Kidney (tissue), 14 donors: ENCODE results near the gene ZBTB26. TPM values are rescaled to one million over a fixed set of nuclear protein-coding genes. Genes with fewer than 3 reads are reported as not detected.
A peak's percentile ranks its signal among the peaks of the same experiment; 100 is the strongest.

Experiments used
- DNase-seq, 5 donors: peaks; one replicate each; pipeline ENCODE4 v3.0.0-alpha.2; 2013 to 2020
- FAIRE-seq: peaks from 2 replicates; lab custom pipeline; 2012; peaks lifted over from hg19 to GRCh38; lab: Jason Lieb, UNC
- H3K27ac ChIP-seq, 2 donors: one replicate each; pipeline ENCODE4 v1.7.0; 2013; ENCODE audit warnings: low read depth in 2 of 2, low read length in 2 of 2, inconsistent platforms in 1 of 2
- H3K27me3 ChIP-seq: one replicate; pipeline ENCODE4 v1.7.1; 2013; ENCODE audit warnings: low read length, inconsistent platforms; ENCODE audit not compliant: control insufficient read depth, insufficient read depth
- H3K36me3 ChIP-seq, 3 donors: one replicate each; pipeline versions ENCODE4 v1.7.0 to v1.7.1; 2013; ENCODE audit warnings: low read length in 3 of 3, control low read depth in 1 of 3, inconsistent platforms in 1 of 3; ENCODE audit not compliant: insufficient read depth in 3 of 3, control insufficient read depth in 2 of 3
- H3K4me1 ChIP-seq, 3 donors: one replicate each; pipeline versions ENCODE4 v1.7.0 to v1.7.1; 2013; ENCODE audit warnings: low read length in 3 of 3, inconsistent platforms in 1 of 3, low read depth in 1 of 3; ENCODE audit not compliant: control insufficient read depth in 2 of 3, insufficient read depth in 2 of 3
- H3K4me3 ChIP-seq, 3 donors: one replicate each; pipeline versions ENCODE4 v1.7.0 to v1.8.1; 2013; ENCODE audit warnings: low read length in 3 of 3, control low read depth in 1 of 3, inconsistent platforms in 1 of 3
- H3K9ac ChIP-seq, 3 donors: one replicate each; pipeline versions ENCODE4 v1.7.0 to v1.7.1; 2013; ENCODE audit warnings: low read length in 3 of 3, control low read depth in 1 of 3, inconsistent platforms in 1 of 3
- H3K9me3 ChIP-seq, 3 donors: one replicate each; pipeline versions ENCODE4 v1.7.0 to v1.7.1; 2013; ENCODE audit warnings: low read length in 3 of 3, control low read depth in 1 of 3, inconsistent platforms in 1 of 3; ENCODE audit not compliant: control insufficient read depth in 2 of 3, insufficient read depth in 1 of 3
- intact Hi-C: fragments of 100-400 bp; cut with DNase I; formaldehyde crosslinking; loops from one replicate; pipeline ENCODE4 v1.11.1; 2022
- polyA plus RNA-seq: library from polyadenylated mRNA; stranded (reverse); fragments of 350-450 nt; fragmentation: Illumina TruSeq; extraction: RNeasy Lipid Tissue Mini Kit (QIAGEN cat#74804); gene quantifications from one replicate; pipeline ENCODE4 v1.2.3, GENCODE V29; 2014; ENCODE audit warnings: low read depth, low replicate concordance; ENCODE audit not compliant: insufficient read depth
- total RNA-seq: library from RNA; stranded (reverse); fragmentation: NEBNext Ultra II Directional; extraction: Animal tissue kit (Norgen Biotek cat#: 25700); gene quantifications from one replicate; pipeline ENCODE4 v1.2.1, GENCODE V29; 2021
- TF ChIP-seq, protein P1 (sequence below): IDR thresholded peaks from 3 replicates; pipeline ENCODE4 v1.5.1; 2012; ENCODE audit warnings: mild to moderate bottlenecking, moderate library complexity, borderline replicate concordance; ENCODE audit not compliant: insufficient read depth; ENCODE audit errors: extremely low read depth
- donor health status: control.
- donor health status: control.
- donor health status: control.
- donor health status: control.
- donor health status: control.
- donor health status: DM: yes; HTN: yes; CAD: no.
- donor health status: Normal renal cell carcinoma (clear cell type).

Gene ZBTB26
- total and polyA plus RNA-seq, 2 donors from 2014 or later: 3.4 to 8.2 TPM

DNA sequence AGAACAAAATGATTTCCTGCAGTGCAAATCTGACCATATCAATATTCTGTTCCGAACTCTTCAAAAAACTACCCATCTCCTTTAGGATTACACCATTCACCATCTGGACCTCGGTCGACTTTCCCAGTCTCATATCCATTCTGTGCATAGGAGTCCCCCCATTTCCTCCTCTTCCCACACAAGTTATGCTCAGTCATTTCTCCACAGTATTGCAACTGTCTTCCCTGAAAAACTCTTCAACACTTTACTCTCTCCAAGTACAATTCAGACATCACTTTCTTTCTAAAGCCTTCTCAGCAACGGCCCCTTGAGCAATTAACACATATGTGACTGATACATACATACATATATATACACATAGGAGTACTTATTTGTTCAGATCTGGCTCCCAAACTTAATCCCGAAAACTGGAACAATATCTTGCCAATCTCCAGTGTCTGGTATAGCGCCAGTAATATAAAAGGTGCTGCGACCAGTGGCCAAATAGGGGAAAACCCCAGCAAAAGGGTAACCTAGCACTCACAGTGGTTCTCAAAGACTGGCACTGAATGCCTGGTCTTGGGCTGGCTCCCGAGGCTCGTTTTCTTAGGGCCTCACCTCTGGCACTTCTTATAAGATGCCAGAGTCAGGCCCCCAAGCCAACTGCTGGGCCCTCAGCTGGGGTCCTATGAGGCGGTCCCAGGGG lies 629 bp downstream of the ZBTB26 start:
- no peak for FAIRE-seq
- intact Hi-C loops: no loop called here
- no peak for DNase-seq
- Histone ChIP-seq H3K4me3 (peak overlapping the region; percentile 82 to 99 (median 97)), H3K4me1 (peaks cover 0 to 9% (median 8%) of the 10 kb centered on the region in 3 donors), H3K9me3 (no peaks in the 10 kb centered on the region), H3K36me3 (no peaks in the 10 kb centered on the region), H3K27me3 (no peaks in the 10 kb centered on the region), H3K27ac (peak overlapping the region; percentile 37 to 74), H3K9ac (peak overlapping the region; percentile 72 to 97 (median 77))
- TF ChIP-seq, protein P1, sequence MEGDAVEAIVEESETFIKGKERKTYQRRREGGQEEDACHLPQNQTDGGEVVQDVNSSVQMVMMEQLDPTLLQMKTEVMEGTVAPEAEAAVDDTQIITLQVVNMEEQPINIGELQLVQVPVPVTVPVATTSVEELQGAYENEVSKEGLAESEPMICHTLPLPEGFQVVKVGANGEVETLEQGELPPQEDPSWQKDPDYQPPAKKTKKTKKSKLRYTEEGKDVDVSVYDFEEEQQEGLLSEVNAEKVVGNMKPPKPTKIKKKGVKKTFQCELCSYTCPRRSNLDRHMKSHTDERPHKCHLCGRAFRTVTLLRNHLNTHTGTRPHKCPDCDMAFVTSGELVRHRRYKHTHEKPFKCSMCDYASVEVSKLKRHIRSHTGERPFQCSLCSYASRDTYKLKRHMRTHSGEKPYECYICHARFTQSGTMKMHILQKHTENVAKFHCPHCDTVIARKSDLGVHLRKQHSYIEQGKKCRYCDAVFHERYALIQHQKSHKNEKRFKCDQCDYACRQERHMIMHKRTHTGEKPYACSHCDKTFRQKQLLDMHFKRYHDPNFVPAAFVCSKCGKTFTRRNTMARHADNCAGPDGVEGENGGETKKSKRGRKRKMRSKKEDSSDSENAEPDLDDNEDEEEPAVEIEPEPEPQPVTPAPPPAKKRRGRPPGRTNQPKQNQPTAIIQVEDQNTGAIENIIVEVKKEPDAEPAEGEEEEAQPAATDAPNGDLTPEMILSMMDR: no peak

DNA sequence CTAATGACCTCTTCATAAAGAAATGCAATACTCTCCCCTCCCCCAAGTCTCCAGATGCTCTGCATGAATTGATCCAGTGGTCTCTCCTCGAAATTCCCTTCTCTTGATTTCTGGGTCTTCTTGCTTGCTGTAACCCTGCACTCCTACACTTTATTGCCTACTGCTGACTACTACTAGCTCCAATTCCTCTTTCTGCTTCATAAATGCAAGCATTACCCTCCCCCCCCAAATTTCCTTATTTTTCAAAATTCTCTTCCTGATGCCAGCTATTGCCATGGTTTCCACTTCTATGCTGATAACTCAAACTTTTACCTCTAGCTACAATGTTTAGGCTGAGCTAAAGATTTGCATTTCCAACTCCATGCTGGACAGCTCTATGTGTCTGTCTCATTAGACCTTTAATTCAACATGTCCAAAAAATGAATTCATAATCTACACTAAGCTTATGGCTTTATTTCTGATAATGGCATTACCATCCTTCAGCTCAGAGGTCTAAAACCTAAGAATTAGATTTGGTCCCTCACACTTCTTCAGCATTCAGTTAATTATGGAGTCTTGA lies 1.4 kb downstream of the ZBTB26 start:
- peaks cover 0 to 9% (median 8%) of the 10 kb centered on the region in 3 donors for H3K4me1 ChIP-seq
- intact Hi-C loops: no loop called here

DNA sequence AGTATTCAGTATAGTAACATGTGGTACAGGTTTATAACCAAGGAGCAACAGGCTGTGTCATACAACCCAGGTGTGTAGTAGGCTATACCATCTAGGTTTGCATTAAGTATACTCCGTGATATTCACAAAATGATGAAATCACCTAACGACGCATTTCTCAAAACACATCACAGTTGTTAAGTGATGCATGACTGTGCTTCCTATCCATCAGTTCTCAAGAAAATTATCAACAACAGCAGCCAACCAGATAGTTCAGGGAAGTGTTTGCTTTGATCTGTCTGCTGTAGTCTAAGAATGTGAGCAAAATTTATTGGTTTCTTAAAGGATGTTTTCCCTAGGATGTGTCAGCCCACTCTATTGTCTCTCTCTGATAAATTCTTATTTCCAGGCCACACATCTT lies 7.4 kb downstream of the ZBTB26 start:
- intact Hi-C loops: no loop called here
- no peaks in the 10 kb centered on the region for H3K27me3 ChIP-seq
- FAIRE-seq (no peak), DNase-seq (no peak)
- no peak overlapping the region for H3K9ac ChIP-seq
- no peak overlapping the region for H3K27ac ChIP-seq
- no peaks in the 10 kb centered on the region for H3K4me1 ChIP-seq
- peaks cover 0 to 7% (median 0%) of the 10 kb centered on the region in 3 donors for H3K36me3 ChIP-seq
- TF ChIP-seq, protein P1: no peak
- no peaks in the 10 kb centered on the region for H3K9me3 ChIP-seq
- H3K4me3 ChIP-seq: no peak overlapping the region

More for the DNA sequence above, 1.4 kb downstream of the ZBTB26 start:
- Histone ChIP-seq H3K9ac (no peak overlapping the region), H3K36me3 (no peaks in the 10 kb centered on the region), H3K4me3 (peak overlapping the region in 1 of 3 donors; percentile 99), H3K27me3 (no peaks in the 10 kb centered on the region), H3K27ac (no peak overlapping the region), H3K9me3 (no peaks in the 10 kb centered on the region)
- TF ChIP-seq, protein P1: no peak
- FAIRE-seq (no peak), DNase-seq (no peak)
